ENCODE results near the gene UFSP1.

UFSP1 gene

DNA sequence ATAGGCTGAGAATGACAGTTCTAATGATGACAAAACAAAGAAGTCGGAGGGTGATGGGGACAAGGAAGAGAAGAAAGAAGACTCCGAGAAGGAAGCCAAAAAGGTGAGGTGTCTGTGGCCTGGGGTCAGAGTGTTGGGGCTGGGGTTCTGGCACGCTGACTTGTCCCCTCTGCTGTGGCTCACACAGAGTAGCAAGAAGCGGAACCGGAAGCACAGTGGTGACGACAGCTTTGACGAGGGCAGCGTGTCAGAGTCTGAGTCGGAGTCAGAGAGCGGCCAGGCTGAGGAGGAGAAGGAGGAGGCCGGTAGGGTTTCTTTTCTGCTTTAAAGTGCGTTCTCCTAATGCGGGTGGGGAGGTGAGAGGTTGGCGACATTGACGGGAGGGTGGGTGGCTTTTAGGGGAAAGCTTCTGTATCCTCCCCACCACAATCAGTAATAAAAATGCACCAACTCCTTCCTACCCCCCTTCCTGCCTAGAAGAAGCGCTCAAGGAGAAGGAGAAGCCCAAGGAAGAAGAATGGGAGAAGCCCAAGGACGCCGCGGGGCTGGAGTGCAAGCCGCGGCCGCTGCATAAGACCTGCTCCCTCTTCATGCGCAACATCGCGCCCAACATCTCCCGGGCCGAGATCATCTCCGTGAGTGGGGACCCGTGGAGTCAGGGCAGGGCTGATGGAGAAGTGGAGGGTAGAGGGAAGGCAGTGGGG lies 4.6 kb downstream of the UFSP1 start:
- Histone ChIP-seq H3K27me3 (ENCODE audit: insufficient read depth, insufficient read length) (no peaks in the 10 kb centered on the region), H3K36me3 (ENCODE audit: insufficient read depth, insufficient read length, low read length) (peaks cover 87% of the 10 kb centered on the region), H3K9me3 (ENCODE audit: insufficient read depth, low read length) (no peaks in the 10 kb centered on the region), H3K9ac (ENCODE audit: insufficient read length, low read depth) (no peak overlapping the region), H3K4me3 (ENCODE audit: insufficient read length, low read depth) (no peak overlapping the region), H3K4me1 (ENCODE audit: insufficient read depth, insufficient read length) (peaks cover 13% of the 10 kb centered on the region)
- no peak for TF ChIP-seq ZNF274 (IDR thresholded peaks at IDR 0.05; ENCODE audit: low read depth, low read length)
- no peak for TF ChIP-seq SUZ12 (IDR thresholded peaks at IDR 0.05; ENCODE audit: extremely low read depth, insufficient read depth, insufficient read length)
- DNase-seq (ENCODE audit: low read depth, low spot score): no peak

DNA sequence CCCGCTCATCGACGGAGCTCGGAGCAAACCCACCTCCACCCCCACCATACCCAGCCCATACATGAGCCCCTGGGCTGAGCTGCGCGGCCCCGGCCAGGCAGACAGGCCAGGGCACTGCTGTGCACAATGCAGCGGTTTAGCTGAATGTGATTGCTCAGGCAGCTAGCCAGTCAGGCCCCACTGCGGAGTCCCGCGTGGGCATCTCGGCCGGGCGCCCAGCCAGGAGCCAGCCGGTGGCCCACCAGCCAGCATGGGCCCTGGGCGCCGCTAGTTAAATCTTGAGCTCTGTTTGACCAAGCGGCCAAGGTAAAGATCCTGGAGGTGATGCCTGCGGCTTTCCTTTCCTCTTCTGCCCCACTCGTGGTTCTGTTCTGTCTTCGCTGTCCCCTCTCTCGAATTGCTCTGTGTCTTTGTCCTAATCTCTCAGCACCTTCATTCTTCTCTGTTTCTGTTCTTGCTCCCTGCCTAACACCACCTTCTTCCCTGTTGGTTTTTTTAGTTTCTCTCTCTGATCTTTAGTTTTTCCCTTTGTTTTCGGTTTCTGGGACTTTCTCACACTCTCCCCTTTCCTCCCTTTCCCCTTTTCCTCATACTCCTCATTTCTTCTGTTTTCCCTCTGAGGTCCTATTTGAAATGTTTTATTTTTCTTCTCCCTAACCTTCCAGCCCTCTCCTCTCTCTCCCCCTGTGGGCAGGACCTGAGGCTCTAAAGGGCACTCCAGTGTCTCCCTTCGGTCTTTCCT lies 6.6 kb downstream of the UFSP1 start:
- no peak for DNase-seq (ENCODE audit: low read depth, low spot score)
- no peak overlapping the region for H3K9ac ChIP-seq (ENCODE audit: insufficient read length, low read depth)
- no peaks in the 10 kb centered on the region for H3K9me3 ChIP-seq (ENCODE audit: insufficient read depth, low read length)
- H3K27me3 ChIP-seq (ENCODE audit: insufficient read depth, insufficient read length): no peaks in the 10 kb centered on the region
- no peak overlapping the region for H3K4me3 ChIP-seq (ENCODE audit: insufficient read length, low read depth)
- H3K36me3 ChIP-seq (ENCODE audit: insufficient read depth, insufficient read length, low read length): peaks cover 89% of the 10 kb centered on the region
- TF ChIP-seq ZNF274 (IDR thresholded peaks at IDR 0.05; ENCODE audit: low read depth, low read length) (no peak), YY1 (IDR thresholded peaks at IDR 0.05; ENCODE audit: insufficient read depth, insufficient read length) (no peak), SUZ12 (IDR thresholded peaks at IDR 0.05; ENCODE audit: extremely low read depth, insufficient read depth, insufficient read length) (no peak)
- H3K4me1 ChIP-seq (ENCODE audit: insufficient read depth, insufficient read length): peaks cover 13% of the 10 kb centered on the region

DNA sequence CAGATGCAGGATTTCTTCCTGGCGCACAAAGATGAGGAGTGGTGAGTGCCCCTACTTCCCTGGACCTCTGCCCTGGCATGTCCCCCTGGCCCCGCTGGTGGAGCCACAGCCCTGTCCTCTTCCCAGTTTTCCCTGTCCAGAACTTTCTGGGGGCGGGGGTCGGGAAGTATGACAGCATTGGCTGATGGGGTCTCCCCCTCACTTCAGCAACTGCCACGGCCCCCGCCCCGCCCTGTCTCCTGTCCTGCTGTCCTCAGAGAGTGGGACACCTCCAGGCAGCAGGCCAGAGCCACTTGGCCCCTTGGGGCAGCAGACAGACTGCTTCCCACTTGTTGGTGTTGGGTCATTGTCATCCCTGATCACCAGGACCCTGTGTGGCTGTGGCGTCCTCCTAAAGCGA lies 7.3 kb downstream of the UFSP1 start:
- Histone ChIP-seq H3K9ac (ENCODE audit: insufficient read length, low read depth) (no peak overlapping the region), H3K4me1 (ENCODE audit: insufficient read depth, insufficient read length) (peaks cover 10% of the 10 kb centered on the region), H3K36me3 (ENCODE audit: insufficient read depth, insufficient read length, low read length) (peaks cover 87% of the 10 kb centered on the region), H3K27me3 (ENCODE audit: insufficient read depth, insufficient read length) (no peaks in the 10 kb centered on the region), H3K4me3 (ENCODE audit: insufficient read length, low read depth) (no peak overlapping the region), H3K9me3 (ENCODE audit: insufficient read depth, low read length) (no peaks in the 10 kb centered on the region)
- DNase-seq (ENCODE audit: low read depth, low spot score): no peak
- TF ChIP-seq SUZ12 (IDR thresholded peaks at IDR 0.05; ENCODE audit: extremely low read depth, insufficient read depth, insufficient read length) (no peak), ZNF274 (IDR thresholded peaks at IDR 0.05; ENCODE audit: low read depth, low read length) (no peak), YY1 (IDR thresholded peaks at IDR 0.05; ENCODE audit: insufficient read depth, insufficient read length) (no peak)

GRCh38 chr7:100881136-100881535 lies 8.4 kb downstream of the UFSP1 start:
- peaks cover 87% of the 10 kb centered on the region for H3K36me3 ChIP-seq (ENCODE audit: insufficient read depth, insufficient read length, low read length)
- no peak for TF ChIP-seq ZNF274 (IDR thresholded peaks at IDR 0.05; ENCODE audit: low read depth, low read length)
- TF ChIP-seq SUZ12 (IDR thresholded peaks at IDR 0.05; ENCODE audit: extremely low read depth, insufficient read depth, insufficient read length): no peak
- TF ChIP-seq YY1 (IDR thresholded peaks at IDR 0.05; ENCODE audit: insufficient read depth, insufficient read length): no peak
- H3K27me3 ChIP-seq (ENCODE audit: insufficient read depth, insufficient read length): no peaks in the 10 kb centered on the region
- peaks cover 8% of the 10 kb centered on the region for H3K4me1 ChIP-seq (ENCODE audit: insufficient read depth, insufficient read length)
- DNase-seq (ENCODE audit: low read depth, low spot score): no peak
- H3K9ac ChIP-seq (ENCODE audit: insufficient read length, low read depth): no peak overlapping the region
- no peaks in the 10 kb centered on the region for H3K9me3 ChIP-seq (ENCODE audit: insufficient read depth, low read length)
- no peak overlapping the region for H3K4me3 ChIP-seq (ENCODE audit: insufficient read length, low read depth)

- DNase-seq (ENCODE audit: low read depth, low spot score): no peak
- peaks cover 87% of the 10 kb centered on the region for H3K36me3 ChIP-seq (ENCODE audit: insufficient read depth, insufficient read length, low read length)
Observed at GRCh38 chr7:100880645-100881044, 8.9 kb downstream of the UFSP1 start.

GRCh38 chr7:100879685-100880261 lies 9.7 kb downstream of the UFSP1 start:
- H3K4me1 ChIP-seq (ENCODE audit: insufficient read depth, insufficient read length): peaks cover 5% of the 10 kb centered on the region
- no peak overlapping the region for H3K4me3 ChIP-seq (ENCODE audit: insufficient read length, low read depth)
- H3K36me3 ChIP-seq (ENCODE audit: insufficient read depth, insufficient read length, low read length): peaks cover 80% of the 10 kb centered on the region
- H3K9ac ChIP-seq (ENCODE audit: insufficient read length, low read depth): no peak overlapping the region
- H3K9me3 ChIP-seq (ENCODE audit: insufficient read depth, low read length): no peaks in the 10 kb centered on the region
- TF ChIP-seq ZNF274 (IDR thresholded peaks at IDR 0.05; ENCODE audit: low read depth, low read length) (no peak), YY1 (IDR thresholded peaks at IDR 0.05; ENCODE audit: insufficient read depth, insufficient read length) (no peak), SUZ12 (IDR thresholded peaks at IDR 0.05; ENCODE audit: extremely low read depth, insufficient read depth, insufficient read length) (no peak)
- H3K27me3 ChIP-seq (ENCODE audit: insufficient read depth, insufficient read length): no peaks in the 10 kb centered on the region
- no peak for DNase-seq (ENCODE audit: low read depth, low spot score)

More at GRCh38 chr7:100880645-100881044, 8.9 kb downstream of the UFSP1 start:
- no peaks in the 10 kb centered on the region for H3K27me3 ChIP-seq (ENCODE audit: insufficient read depth, insufficient read length)
- no peak overlapping the region for H3K9ac ChIP-seq (ENCODE audit: insufficient read length, low read depth)
- H3K4me3 ChIP-seq (ENCODE audit: insufficient read length, low read depth): no peak overlapping the region
- no peaks in the 10 kb centered on the region for H3K9me3 ChIP-seq (ENCODE audit: insufficient read depth, low read length)
- peaks cover 5% of the 10 kb centered on the region for H3K4me1 ChIP-seq (ENCODE audit: insufficient read depth, insufficient read length)
- TF ChIP-seq SUZ12 (IDR thresholded peaks at IDR 0.05; ENCODE audit: extremely low read depth, insufficient read depth, insufficient read length) (no peak), YY1 (IDR thresholded peaks at IDR 0.05; ENCODE audit: insufficient read depth, insufficient read length) (no peak), ZNF274 (IDR thresholded peaks at IDR 0.05; ENCODE audit: low read depth, low read length) (no peak)

DNA sequence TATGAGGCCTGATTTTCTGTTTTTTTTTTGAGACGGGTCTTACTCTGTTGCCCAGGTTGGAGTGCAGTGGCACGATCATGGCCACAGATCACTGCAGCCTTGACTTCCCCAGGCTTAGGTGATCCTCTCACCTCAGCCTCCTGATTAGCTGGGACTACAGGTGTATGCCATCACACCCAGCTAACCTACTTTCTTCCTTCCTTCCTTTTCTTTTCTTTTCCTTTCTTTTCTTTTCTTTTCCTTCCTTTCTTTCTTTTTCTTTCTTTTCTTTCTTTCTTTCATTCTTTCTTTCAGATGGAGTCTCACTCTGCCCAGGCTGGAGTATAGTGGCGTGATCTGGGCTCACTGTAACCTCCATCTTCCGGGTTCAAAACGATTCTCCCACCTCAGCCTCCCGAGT lies 10.8 kb downstream of the UFSP1 start:
- Histone ChIP-seq H3K27me3 (ENCODE audit: insufficient read depth, insufficient read length) (no peaks in the 10 kb centered on the region), H3K4me3 (ENCODE audit: insufficient read length, low read depth) (no peak overlapping the region), H3K9me3 (ENCODE audit: insufficient read depth, low read length) (no peaks in the 10 kb centered on the region), H3K4me1 (ENCODE audit: insufficient read depth, insufficient read length) (peaks cover 7% of the 10 kb centered on the region), H3K9ac (ENCODE audit: insufficient read length, low read depth) (no peak overlapping the region), H3K36me3 (ENCODE audit: insufficient read depth, insufficient read length, low read length) (peaks cover 77% of the 10 kb centered on the region)
- DNase-seq (ENCODE audit: low read depth, low spot score): no peak
- TF ChIP-seq YY1 (IDR thresholded peaks at IDR 0.05; ENCODE audit: insufficient read depth, insufficient read length): no peak

All from NT2/D1 (cell line).